HG03060 (cell line): ENCODE measurements around the gene EXOC2.
A peak's percentile ranks its signal among the peaks of the same experiment; 100 is the strongest.
"Not testable (repeated sequence)": the region's sequence is repeated elsewhere in the genome, so short reads cannot be mapped to it uniquely, and the experiment has no call there.

Experiments
- ATAC-seq: cut with Tn5 transposase; IDR thresholded peaks from one replicate; pipeline ENCODE4 v1.9.1; 2021; ENCODE audit warnings: low read depth, moderate number of reproducible peaks; ENCODE audit not compliant: unreplicated experiment

The EXOC2 gene

DNA sequence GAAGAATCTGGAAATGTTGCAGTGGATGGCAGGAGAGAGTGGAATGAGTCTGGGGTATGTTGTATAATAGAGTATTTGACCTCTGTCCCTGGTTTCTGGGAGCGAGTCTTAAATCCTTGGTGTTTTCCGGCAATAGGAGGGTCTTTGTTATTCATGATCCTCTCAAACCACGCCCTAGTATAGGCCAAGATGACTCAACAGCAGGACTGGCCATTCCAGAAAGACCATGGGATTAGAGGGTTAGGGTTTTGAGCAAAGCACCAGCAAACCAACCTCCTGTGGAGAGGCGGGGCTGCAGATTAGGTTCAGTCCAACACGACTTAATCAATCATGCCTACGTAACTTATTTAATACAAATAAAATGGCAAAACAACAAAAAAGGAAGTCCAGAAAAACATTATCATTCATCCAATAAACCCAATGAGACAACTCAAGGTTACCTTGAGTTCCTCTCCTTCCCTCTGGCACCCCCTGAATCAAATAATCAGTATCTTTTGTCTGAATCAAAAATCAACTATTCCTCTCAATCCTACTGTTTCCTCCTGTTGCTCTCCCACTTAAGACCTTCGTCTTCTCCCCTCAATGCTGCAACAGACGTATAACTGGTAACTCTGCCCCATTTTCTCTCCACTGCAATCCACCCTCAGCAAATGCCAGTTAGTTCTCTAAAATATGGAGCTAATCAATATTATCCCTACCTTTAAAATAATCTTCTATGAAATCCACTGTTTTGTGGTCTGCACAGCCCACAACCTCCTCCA lies 51.5 kb downstream of the EXOC2 start:
- no peak for ATAC-seq

DNA sequence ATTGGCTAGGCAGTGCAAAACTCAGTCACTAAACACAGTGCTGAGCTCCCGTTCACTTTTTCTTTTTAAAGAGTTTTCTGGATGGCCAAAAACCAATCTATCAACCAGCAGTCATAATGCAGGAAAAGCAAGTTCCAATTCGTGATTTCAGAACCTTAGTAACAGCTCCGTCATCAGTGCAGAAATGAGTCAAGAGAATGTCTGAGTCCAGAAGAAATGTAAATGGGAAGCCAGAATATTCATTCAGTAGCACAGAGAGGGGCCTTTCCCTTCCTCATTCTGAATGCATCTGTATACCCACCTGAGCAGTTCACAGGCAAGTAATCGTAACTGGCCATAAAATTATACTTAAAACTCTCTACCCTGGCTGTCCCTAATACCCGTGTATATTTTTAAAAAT lies 56.5 kb downstream of the EXOC2 start:
- ATAC-seq = peak; percentile 49

DNA sequence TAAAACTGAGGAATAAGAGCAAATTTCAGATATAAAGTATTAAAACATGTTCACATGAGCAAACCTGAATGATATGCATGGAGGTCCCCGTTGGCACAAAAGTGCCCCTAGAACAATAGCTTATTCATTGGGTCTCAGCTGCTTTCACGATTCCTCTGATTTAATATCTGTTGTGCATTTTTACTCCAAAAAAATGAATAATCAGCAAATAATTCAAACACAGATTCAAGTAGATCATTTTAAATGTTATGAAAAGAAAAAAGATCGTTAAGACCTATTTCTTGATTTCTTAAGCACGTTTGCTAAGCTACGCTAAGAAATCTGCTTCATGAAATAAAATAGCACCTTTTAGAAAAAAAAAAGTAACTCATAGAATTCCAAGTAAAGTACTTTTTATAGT lies 57.7 kb downstream of the EXOC2 start:
- no peak for ATAC-seq

GRCh38 chr6:633611-634010 lies 59.3 kb downstream of the EXOC2 start:
- no peak for ATAC-seq

DNA sequence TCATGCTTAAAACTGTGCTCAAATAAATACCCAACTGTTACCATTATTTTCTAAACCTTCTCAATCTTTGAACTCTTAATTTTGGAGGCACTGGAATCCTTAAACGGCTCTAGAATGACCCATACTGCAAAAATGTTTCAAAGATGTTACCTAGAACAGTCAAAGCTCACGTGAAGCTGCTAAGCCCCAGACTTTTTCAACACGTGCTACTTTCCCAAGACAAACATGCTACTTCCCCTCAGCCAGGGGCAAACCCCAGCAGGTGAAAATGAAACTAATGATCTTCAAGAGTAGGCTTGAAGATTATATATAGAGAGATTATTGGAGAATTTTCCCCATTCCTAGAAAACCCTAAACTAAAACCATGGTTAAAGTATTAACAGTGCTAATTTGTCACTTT lies 64.2 kb downstream of the EXOC2 start:
- ATAC-seq = no peak

DNA sequence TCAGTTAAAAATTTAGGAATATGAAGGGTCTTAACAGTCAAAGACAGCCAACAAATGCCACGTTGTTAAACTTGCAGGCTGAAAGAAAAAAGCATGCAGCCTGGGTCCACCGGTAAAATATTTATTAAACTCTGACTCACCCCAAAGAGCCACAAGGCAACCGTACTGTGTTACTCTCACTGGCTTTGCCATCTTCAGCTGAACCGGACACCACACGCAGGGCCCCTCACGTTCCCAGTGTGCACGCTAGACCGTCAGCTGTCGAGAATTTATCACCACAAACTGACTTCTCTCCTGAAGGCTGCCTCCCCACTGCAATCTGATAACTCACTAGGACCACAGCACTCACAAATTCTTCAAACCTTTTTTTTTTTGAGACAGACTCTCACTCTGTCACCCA lies 66.7 kb downstream of the EXOC2 start:
- no peak for ATAC-seq

DNA sequence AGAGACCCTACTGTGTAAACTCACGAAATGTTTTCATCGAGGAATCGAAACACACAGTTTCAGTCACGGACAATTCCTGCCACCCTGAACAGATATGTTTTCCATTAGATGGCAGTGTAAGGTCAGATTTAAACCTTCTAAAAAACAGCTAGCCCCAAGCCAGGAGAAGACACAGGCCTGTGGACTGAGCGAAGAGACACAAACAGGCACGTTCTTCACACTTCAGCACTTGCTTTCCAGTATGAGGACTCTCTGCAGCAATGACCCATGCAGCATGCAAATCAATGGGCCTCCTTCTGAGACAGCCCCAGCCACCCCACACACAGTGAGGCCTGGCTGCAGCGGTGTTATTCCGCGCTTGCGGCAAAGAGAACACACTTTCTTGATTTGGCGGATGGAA lies 68.0 kb downstream of the EXOC2 start:
- no peak for ATAC-seq

- no peak for ATAC-seq
Measured at GRCh38 chr6:622462-622861, 70.5 kb downstream of the EXOC2 start.

DNA sequence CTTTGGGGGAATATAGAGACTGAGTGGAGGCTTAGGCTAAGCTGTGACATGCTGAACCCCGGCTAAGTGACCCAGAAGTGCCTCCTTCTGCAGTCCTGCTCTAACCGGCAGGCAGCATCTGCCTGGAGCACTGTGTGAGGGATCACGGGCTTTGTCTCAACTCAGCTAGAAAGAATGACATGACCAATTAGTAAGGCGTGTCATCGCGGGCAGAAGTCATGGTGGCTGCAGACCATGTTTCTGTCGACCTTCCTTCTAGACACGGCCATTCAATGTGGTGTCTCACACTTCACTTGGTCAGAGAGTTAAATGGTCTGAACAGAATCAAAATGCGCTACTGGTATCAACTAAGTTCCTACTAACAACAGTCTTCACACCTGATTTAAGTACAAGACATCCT lies 71.0 kb downstream of the EXOC2 start:
- no peak for ATAC-seq

- ATAC-seq = no peak
Measured at GRCh38 chr6:620950-621349, 72.0 kb downstream of the EXOC2 start.

- no peak for ATAC-seq
Measured at GRCh38 chr6:620166-620565, 72.8 kb downstream of the EXOC2 start.

- ATAC-seq = no peak
Measured at GRCh38 chr6:617456-618100, 75.4 kb downstream of the EXOC2 start.

GRCh38 chr6:613981-614380 lies 79.0 kb downstream of the EXOC2 start:
- ATAC-seq = no peak

DNA sequence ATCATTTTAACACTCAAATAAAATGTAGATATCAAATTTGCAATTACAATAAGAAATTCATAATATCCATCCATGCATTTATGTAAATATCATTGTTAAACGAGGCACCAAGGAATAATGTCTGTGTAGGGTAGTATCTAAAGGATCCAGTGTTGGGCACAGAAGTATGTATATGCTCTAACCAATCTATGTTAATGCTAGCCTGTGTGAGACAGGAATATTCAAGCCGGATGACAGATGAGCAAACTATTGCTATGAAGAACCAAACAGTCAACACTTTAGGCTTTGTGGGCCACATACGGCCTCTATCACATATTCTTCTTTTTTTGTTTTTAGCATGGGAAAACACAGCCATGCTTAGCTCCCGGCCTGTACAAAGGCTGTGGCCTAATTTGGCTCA lies 81.0 kb downstream of the EXOC2 start:
- no peak for ATAC-seq

DNA sequence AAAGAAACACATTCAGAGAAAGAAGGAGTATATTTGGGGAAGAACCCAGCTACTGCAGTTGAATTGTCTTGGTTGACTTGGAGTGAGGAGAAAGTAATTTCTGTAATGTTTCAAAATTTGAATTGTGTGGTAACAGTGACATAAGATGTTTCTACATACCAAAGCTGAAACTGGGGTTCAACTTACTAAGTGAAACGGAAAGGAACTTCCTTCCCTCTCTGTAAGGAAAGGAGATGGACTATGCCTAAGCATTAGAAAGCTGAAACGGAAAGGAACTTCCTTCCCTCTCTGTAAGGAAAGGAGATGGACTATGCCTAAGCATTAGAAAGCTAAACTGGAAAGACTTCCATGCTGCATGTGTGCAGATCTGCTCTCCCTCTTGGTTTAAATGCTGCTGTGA lies 82.1 kb downstream of the EXOC2 start:
- no peak for ATAC-seq

DNA sequence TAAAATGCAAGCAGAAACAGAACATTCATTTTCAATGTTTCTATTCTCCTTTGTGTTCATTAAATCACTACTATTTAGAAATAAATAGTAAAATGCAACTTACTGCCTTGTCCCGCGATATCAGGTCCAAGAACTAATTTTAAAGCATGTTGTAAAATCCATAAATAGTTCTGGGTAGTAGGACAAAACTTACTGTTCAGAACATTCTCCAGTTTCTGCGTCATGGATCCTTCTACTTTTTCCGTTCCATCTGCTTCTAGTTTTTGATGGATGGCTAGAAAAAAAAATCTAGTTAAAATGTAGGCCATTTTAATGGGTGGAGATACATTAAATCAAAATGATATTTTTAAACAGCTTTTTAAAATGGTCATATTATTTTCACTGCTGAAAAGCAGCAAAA lies 83.0 kb downstream of the EXOC2 start:
- no peak for ATAC-seq

DNA sequence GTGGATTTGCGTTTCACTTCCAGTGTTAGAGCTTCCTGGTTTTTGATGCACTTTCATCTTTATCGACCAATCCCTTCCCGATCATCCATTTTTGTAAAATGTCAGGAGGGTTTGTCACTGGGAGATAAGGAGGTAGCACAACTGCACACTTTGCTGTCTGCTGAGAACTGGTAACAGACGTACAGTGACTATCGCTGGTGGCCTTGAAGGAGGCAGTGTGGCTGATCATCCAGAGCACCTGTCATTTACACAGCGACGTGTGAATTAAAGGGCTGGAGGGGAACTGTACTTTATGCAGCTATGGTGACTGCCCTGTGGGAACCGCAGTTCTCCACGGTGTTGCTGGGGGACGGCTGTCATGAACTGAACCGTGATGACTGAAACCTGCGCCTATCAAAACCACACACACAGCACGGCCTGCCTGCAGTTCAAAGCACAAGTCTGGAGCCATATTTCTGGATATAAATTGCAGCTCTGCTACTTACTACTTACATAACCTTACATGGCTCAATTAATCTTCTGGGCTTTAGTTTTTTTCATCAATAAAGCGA lies 86.0 kb downstream of the EXOC2 start:
- no peak for ATAC-seq

- not testable (repeated sequence) for ATAC-seq
Measured at GRCh38 chr6:605895-606294, 87.0 kb downstream of the EXOC2 start.

- ATAC-seq = no peak
Measured at GRCh38 chr6:604579-604978, 88.4 kb downstream of the EXOC2 start.

- ATAC-seq = no peak
Measured at GRCh38 chr6:603265-603664, 89.7 kb downstream of the EXOC2 start.

GRCh38 chr6:599576-600448 lies 93.1 kb downstream of the EXOC2 start:
- ATAC-seq = no peak
